Breast epithelium (tissue), 4 donors: ENCODE data around the gene CHP1. TPM values are rescaled to one million over a fixed set of nuclear protein-coding genes. Genes with fewer than 3 reads are reported as not detected.
"Not testable (repeated sequence)": the region's sequence is repeated elsewhere in the genome, so short reads cannot be mapped to it uniquely, and the experiment has no call there.

Source experiments
- DNase-seq, 2 donors: peaks; one replicate each; pipeline ENCODE4 v3.0.0-alpha.2; 2019; ENCODE audit warnings: low spot score in 2 of 2
- H3K27ac ChIP-seq, 2 donors: fragments of 200-600 bp; sonication (generic) in 1 of 2; one replicate each; pipeline ENCODE4 v1.5.1; 2016 to 2019; ENCODE audit warnings: mild to moderate bottlenecking in 1 of 2
- H3K27me3 ChIP-seq, 2 donors: fragments of 200-600 bp; sonication (generic) in 1 of 2; one replicate each; pipeline versions ENCODE4 v1.5.1 to v1.6.0; 2017 to 2019; ENCODE audit warnings: control low read depth in 1 of 2, mild to moderate bottlenecking in 1 of 2
- H3K36me3 ChIP-seq: fragments of 200-600 bp; one replicate; pipeline ENCODE4 v1.5.1; 2019
- H3K4me1 ChIP-seq, 2 donors: fragments of 200-600 bp; sonication (generic); one replicate each; pipeline ENCODE4 v1.5.1; 2016 to 2019; ENCODE audit warnings: control low read depth in 1 of 2
- H3K4me3 ChIP-seq, 3 donors: fragments of 200-600 bp; sonication (generic); 1 replicate in 2 of 3; 2 replicates in 1 of 3; pipeline ENCODE4 v1.5.1; 2016 to 2019; ENCODE audit warnings: mild to moderate bottlenecking in 3 of 3, moderate library complexity in 2 of 3
- H3K9me3 ChIP-seq, 2 donors: fragments of 200-600 bp; sonication (generic) in 1 of 2; one replicate each; pipeline ENCODE4 v1.5.1; 2016 to 2019; ENCODE audit warnings: control low read depth in 1 of 2
- POLR2A ChIP-seq: fragments of 450-650 bp; IDR thresholded peaks from one replicate; pipeline ENCODE4 v1.6.1; 2016; ENCODE audit warnings: antibody characterized with exemption, mild to moderate bottlenecking, moderate library complexity
- POLR2AphosphoS5 ChIP-seq, 3 donors: sonication (generic); formaldehyde crosslinking; IDR thresholded peaks; one replicate each; pipeline ENCODE4 v1.6.1; 2017; ENCODE audit warnings: antibody characterized with exemption in 3 of 3
- intact Hi-C: fragments of 100-400 bp; cut with DNase I; formaldehyde crosslinking; loops from one replicate; pipeline ENCODE4 v1.15.1; 2023; ENCODE audit warnings: low total_unique reads
- total RNA-seq, 3 donors: library from RNA; depleted of rRNA; stranded (reverse); fragments of >200 nt; gene quantifications; one replicate each; pipeline ENCODE4 v1.1.0, GENCODE V29; 2016
- TF ChIP-seq, protein P1 (sequence below), 3 donors: fragments of 450-650 bp; IDR thresholded peaks; one replicate each; pipeline ENCODE4 v1.5.1; 2016 to 2017; ENCODE audit warnings: antibody characterized with exemption in 3 of 3, mild to moderate bottlenecking in 3 of 3, moderate library complexity in 3 of 3

Gene CHP1
- total RNA-seq, 3 donors from 2014 or later = 107 to 290 (median 120) TPM

GRCh38 chr15:41291065-41291631 is 60.1 kb downstream of the CHP1 start:
- Histone ChIP-seq H3K27ac (no peak overlapping the region), H3K36me3 (no peaks in the 10 kb centered on the region), H3K4me3 (no peak overlapping the region), H3K27me3 (no peaks in the 10 kb centered on the region), H3K4me1 (no peaks in the 10 kb centered on the region), H3K9me3 (no peaks in the 10 kb centered on the region)
- intact Hi-C loops = no loop called here
- no peak for TF ChIP-seq POLR2AphosphoS5 (IDR thresholded peaks at IDR 0.05)
- TF ChIP-seq, protein P1, sequence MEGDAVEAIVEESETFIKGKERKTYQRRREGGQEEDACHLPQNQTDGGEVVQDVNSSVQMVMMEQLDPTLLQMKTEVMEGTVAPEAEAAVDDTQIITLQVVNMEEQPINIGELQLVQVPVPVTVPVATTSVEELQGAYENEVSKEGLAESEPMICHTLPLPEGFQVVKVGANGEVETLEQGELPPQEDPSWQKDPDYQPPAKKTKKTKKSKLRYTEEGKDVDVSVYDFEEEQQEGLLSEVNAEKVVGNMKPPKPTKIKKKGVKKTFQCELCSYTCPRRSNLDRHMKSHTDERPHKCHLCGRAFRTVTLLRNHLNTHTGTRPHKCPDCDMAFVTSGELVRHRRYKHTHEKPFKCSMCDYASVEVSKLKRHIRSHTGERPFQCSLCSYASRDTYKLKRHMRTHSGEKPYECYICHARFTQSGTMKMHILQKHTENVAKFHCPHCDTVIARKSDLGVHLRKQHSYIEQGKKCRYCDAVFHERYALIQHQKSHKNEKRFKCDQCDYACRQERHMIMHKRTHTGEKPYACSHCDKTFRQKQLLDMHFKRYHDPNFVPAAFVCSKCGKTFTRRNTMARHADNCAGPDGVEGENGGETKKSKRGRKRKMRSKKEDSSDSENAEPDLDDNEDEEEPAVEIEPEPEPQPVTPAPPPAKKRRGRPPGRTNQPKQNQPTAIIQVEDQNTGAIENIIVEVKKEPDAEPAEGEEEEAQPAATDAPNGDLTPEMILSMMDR (IDR thresholded peaks at IDR 0.05) = no peak
- no peak for TF ChIP-seq POLR2A
- no peak for DNase-seq

DNA sequence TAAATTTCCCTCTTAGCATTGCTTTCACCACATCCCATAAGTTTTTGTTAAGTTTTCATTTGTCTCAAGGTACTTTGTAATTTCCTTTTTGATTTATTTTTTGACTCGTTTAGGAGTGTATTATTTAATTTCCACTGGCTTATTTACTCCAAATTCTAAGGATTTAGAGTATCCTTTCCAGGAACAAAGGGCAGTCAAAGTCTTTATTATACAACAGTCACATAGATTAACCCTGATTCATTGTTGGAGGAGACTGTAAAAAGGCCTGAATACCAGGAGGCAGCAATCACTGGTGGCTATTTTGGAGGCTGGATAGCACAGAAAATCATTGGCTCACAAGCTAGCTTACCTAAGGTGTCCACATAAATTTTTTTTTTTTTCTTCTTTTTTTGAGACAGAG is 61.5 kb downstream of the CHP1 start:
- TF ChIP-seq, protein P1 (IDR thresholded peaks at IDR 0.05) = no peak
- TF ChIP-seq POLR2AphosphoS5 (IDR thresholded peaks at IDR 0.05) = no peak
- H3K9me3 ChIP-seq = no peaks in the 10 kb centered on the region
- intact Hi-C loops = no loop called here
- H3K36me3 ChIP-seq = no peaks in the 10 kb centered on the region
- DNase-seq = no peak
- no peak overlapping the region for H3K27ac ChIP-seq
- H3K4me1 ChIP-seq = no peaks in the 10 kb centered on the region
- no peak overlapping the region for H3K4me3 ChIP-seq
- no peaks in the 10 kb centered on the region for H3K27me3 ChIP-seq

GRCh38 chr15:41301139-41301538 is 70.1 kb downstream of the CHP1 start:
- H3K36me3 ChIP-seq, DNase-seq, H3K27ac ChIP-seq, H3K4me1 ChIP-seq, intact Hi-C loops, H3K4me3 ChIP-seq, H3K9me3 ChIP-seq, H3K27me3 ChIP-seq: not testable (repeated sequence)

DNA sequence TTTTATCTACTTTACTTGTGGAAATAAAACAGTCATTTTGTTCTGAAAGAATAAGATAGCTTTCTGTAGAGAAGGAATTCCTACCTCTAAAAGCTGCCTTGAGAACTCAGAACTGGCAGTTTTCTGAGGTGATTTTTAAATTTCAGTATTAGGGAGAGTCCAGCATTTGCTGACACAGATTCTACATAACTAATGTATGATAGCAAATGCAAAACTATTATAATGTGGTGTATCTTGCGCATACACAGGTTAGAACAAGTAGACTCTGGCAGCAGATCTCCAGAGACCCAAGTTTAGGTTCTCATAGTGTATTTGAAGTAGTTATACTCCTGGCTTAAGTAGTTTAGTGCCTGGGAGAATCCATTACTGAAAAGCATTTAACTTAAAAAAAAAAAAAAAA is 70.5 kb downstream of the CHP1 start:
- no peak overlapping the region for H3K4me3 ChIP-seq
- DNase-seq = no peak
- no peaks in the 10 kb centered on the region for H3K27me3 ChIP-seq
- H3K36me3 ChIP-seq = no peaks in the 10 kb centered on the region
- intact Hi-C loops = no loop called here
- TF ChIP-seq POLR2AphosphoS5 (IDR thresholded peaks at IDR 0.05) (no peak), POLR2A (no peak)
- TF ChIP-seq, protein P1 (IDR thresholded peaks at IDR 0.05) = no peak
- no peaks in the 10 kb centered on the region for H3K4me1 ChIP-seq
- no peak overlapping the region for H3K27ac ChIP-seq
- no peaks in the 10 kb centered on the region for H3K9me3 ChIP-seq

DNA sequence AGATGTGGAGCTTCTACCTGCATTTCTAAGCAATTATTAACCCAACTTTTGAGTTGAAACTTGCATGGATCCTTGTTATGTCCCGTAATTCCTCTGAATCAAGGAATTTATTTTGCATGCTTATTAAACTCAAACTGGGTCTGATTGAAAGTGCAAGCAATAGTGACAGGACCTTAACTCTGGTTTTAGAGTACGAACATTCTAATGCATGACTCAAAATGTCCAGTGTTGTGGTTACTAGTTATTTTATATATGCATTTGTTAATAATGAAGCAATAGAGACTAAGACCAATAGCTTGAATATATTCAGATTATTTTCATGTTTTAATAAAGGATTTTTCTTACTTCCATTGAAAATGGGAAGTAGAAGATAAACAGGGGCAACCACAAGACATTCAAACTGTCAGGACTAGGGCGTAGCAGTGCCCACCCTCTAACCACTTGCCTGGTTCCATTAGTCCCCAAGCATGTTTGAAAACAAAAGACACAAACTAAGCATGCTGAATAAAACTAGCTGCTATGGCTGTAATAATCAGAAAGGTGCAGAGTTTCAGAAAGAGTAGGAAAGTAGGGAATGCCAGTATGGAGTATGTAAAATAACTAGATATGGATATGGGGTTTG is 73.2 kb downstream of the CHP1 start:
- Histone ChIP-seq H3K27ac (no peak overlapping the region), H3K36me3 (no peaks in the 10 kb centered on the region), H3K9me3 (no peaks in the 10 kb centered on the region), H3K4me3 (no peak overlapping the region), H3K4me1 (no peaks in the 10 kb centered on the region), H3K27me3 (no peaks in the 10 kb centered on the region)
- DNase-seq = no peak
- intact Hi-C loops = no loop called here
- TF ChIP-seq, protein P1 (IDR thresholded peaks at IDR 0.05) = no peak
- no peak for TF ChIP-seq POLR2A
- TF ChIP-seq POLR2AphosphoS5 (IDR thresholded peaks at IDR 0.05) = no peak
